SK-N-SH treated with all-trans-retinoic acid at 6 μM for 48 hours (cell line): ENCODE data around the gene TMEM223.
"Not testable (repeated sequence)": the region's sequence is repeated elsewhere in the genome, so short reads cannot be mapped to it uniquely, and the experiment has no call there.

ENCODE experiments used
- ATAC-seq: fragments of 200-7000 bp; cut with Tn5 transposase; 3 replicates; pipeline ENCODE4 v1.9.1; 2020; ENCODE audit warnings: mild to moderate bottlenecking, moderate library complexity
- ARNTL ChIP-seq: fragments of 450-650 bp; formaldehyde crosslinking; IDR thresholded peaks from 2 replicates; pipeline ENCODE4 v1.5.0; 2020; ENCODE audit warnings: low read depth, mild to moderate bottlenecking, moderate library complexity, borderline replicate concordance
- BACH2 ChIP-seq: fragments of 250-450 bp; sonication (Bioruptor Pico); IDR thresholded peaks from 2 replicates; pipeline ENCODE4 v1.9.0; 2021; ENCODE audit warnings: mild to moderate bottlenecking, borderline replicate concordance
- GLIS3 ChIP-seq: fragments of 250-450 bp; sonication (Bioruptor Pico); IDR thresholded peaks from 2 replicates; pipeline ENCODE4 v1.5.0; 2020; ENCODE audit warnings: mild to moderate bottlenecking, moderate library complexity
- ISL1 ChIP-seq: fragments of 250-450 bp; sonication (Bioruptor Pico); IDR thresholded peaks from 2 replicates; pipeline ENCODE4 v2.1.2; 2022; ENCODE audit warnings: mild to moderate bottlenecking, moderate library complexity
- OSR1 ChIP-seq: fragments of 250-450 bp; sonication (Bioruptor Pico); IDR thresholded peaks from 2 replicates; pipeline ENCODE4 v1.8.0; 2022; ENCODE audit warnings: moderate library complexity, mild to moderate bottlenecking, inconsistent platforms
- ZFP3 ChIP-seq: fragments of 250-450 bp; sonication (Bioruptor Pico); IDR thresholded peaks from 2 replicates; pipeline ENCODE4 v1.5.0; 2020; ENCODE audit warnings: mild to moderate bottlenecking, moderate library complexity
- ZNF70 ChIP-seq: fragments of 450-650 bp; formaldehyde crosslinking; IDR thresholded peaks from 2 replicates; pipeline ENCODE4 v1.5.0; 2020; ENCODE audit warnings: mild to moderate bottlenecking, moderate library complexity
- TF ChIP-seq, protein P1 (sequence below): fragments of 250-450 bp; sonication (Bioruptor Pico); IDR thresholded peaks from 2 replicates; pipeline ENCODE4 v1.8.0; 2021; ENCODE audit warnings: low read depth, mild to moderate bottlenecking, moderate library complexity, borderline replicate concordance
- TF ChIP-seq, protein P2 (sequence below): fragments of 250-450 bp; sonication (Bioruptor Pico); IDR thresholded peaks from 2 replicates; pipeline ENCODE4 v1.8.0; 2020; ENCODE audit warnings: mild to moderate bottlenecking, moderate library complexity, borderline replicate concordance
- TF ChIP-seq, protein P3 (sequence below): fragments of 250-450 bp; sonication (Bioruptor Pico); IDR thresholded peaks from 2 replicates; pipeline ENCODE4 v1.5.0; 2020; ENCODE audit warnings: mild to moderate bottlenecking, moderate library complexity
- TF ChIP-seq, protein P4 (sequence below): fragments of 250-450 bp; sonication (Bioruptor Pico); IDR thresholded peaks from 2 replicates; pipeline ENCODE4 v1.5.1; 2021; ENCODE audit warnings: mild to moderate bottlenecking, moderate library complexity

TMEM223 gene

DNA sequence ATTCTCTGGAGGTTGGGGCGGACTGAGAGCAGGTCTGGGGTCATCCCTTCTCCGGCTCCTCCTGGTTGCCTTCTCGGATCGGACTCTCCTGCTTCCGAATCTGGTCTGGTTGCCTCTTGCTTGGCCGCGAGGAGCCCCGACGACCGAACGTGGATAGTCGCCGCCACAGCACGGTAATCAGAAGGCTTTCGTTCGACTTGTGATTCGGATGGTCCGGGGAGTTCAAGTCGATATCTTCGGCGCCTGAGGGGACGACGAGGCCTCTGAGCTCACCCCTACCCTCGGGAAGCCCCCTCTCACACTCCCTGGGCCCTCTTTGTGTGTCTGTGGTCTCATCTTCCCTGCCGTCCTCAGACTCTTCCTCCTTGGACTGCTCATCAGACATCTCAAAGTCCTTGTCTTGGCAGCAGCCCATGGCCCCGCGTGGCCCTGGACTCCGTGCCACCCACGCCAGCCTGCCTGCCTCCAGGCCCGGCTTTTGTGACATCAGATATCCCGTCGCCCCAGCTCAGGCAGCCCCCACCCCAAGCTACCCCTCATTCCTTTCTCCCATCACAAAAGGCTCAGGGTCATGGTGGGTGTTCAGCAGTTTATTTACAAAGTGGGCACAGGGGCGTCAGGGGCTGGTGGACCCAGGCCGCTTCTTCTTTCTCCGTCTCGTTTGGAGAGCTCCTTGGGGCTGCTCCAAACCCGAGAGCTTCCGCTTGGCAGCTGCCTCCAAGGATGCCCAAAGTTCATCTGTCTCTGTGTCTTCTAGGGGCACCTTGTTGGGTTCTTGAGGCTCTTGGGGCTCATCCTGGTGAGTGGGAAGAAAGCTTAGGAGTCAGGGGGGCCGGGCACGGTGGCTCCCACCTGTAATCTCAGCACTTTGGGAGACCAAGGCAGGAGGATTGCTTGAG, 40.8 kb upstream of the TMEM223 start, which contains the start of gene TEX54 (continued):
- TF ChIP-seq ISL1 (CRISPR knock-in tag) (no peak), BACH2 (CRISPR knock-in tag) (no peak), ZNF70 (CRISPR knock-in tag) (no peak)

DNA sequence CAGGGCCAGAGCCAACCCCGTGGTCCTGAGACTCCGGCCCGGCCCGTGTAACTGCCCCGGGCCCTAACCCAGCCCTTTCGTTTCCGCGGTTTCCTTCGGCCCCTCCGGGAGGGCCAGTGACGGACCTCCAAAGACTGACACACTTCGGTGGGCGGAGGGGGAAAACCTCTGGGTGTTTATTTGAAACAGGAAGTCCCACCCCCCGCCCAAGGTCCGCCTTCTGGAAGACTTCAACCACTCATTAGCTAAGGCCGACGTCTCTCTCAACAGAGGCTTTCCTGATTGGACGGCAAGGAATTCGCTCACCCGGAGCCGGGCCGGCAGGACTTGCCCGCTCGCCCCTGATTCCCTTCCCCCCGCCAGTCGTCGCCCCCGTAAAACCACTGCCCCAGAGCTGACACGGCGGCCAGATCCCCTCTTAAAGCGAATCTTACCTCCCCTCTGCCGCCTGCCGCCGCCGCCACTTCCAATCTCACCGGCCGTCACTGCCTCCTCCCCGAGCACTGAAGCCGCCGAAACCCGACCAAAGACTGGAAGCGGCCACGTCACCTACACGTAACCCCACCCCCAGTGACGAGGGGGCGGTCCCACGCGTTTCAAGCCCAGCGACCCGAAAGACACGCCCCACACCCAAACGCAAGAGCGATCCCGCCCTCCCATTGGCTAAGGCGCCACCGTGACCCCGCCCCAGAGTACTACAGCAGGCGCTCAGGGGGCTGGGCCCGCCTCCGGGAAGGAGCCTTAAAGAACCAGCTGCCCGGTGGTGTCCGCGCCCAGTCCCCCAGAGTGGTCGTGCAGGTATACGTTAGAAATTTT, 39.9 kb upstream of the TMEM223 start, which contains the start of gene STX5:
Gene STX5, minus strand, starts transcription at position 532 of the 816 bp plus-strand sequence. CDS start 808 bp downstream, outside the sequence.
- TF ChIP-seq OSR1, result no peak
- TF ChIP-seq, protein P1, sequence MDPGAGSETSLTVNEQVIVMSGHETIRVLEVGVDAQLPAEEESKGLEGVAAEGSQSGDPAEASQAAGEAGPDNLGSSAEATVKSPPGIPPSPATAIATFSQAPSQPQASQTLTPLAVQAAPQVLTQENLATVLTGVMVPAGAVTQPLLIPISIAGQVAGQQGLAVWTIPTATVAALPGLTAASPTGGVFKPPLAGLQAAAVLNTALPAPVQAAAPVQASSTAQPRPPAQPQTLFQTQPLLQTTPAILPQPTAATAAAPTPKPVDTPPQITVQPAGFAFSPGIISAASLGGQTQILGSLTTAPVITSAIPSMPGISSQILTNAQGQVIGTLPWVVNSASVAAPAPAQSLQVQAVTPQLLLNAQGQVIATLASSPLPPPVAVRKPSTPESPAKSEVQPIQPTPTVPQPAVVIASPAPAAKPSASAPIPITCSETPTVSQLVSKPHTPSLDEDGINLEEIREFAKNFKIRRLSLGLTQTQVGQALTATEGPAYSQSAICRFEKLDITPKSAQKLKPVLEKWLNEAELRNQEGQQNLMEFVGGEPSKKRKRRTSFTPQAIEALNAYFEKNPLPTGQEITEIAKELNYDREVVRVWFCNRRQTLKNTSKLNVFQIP (CRISPR knock-in tag), result no peak
- TF ChIP-seq, protein P2, sequence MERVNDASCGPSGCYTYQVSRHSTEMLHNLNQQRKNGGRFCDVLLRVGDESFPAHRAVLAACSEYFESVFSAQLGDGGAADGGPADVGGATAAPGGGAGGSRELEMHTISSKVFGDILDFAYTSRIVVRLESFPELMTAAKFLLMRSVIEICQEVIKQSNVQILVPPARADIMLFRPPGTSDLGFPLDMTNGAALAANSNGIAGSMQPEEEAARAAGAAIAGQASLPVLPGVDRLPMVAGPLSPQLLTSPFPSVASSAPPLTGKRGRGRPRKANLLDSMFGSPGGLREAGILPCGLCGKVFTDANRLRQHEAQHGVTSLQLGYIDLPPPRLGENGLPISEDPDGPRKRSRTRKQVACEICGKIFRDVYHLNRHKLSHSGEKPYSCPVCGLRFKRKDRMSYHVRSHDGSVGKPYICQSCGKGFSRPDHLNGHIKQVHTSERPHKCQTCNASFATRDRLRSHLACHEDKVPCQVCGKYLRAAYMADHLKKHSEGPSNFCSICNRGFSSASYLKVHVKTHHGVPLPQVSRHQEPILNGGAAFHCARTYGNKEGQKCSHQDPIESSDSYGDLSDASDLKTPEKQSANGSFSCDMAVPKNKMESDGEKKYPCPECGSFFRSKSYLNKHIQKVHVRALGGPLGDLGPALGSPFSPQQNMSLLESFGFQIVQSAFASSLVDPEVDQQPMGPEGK, result 0 out of 2 replicates have a peak, but pooled peaks have one; percentile 30
- peak; percentile 93 for ATAC-seq

DNA sequence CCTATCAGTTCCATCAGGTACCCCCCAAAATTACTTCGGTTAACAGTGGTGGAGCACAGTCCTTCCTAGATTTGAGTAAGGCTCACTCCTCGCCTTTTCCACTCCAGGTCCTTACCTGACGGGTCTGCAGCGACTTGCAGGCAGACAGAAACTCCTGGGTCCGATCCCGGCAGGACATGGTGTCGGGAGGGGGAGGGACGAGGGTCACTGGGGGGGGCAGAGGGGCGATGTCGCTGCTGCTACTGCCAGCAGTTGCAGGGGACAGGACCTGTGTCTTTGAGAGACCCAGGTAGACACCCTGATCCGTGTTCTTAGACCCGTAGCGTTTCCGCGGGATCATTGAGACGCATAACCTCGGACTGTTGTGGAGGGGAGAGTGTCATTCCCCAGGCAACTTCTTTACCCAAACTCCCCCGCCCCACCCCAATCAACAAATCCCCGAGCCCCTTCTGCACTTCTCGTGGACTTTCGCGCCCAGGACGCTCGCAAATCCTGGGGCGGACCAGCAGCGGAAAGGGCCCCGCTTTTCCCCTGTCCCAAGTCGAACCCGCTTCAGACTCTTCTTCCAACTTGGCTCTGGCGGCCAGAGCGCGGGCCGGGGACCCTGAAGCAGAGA, 39.2 kb upstream of the TMEM223 start:
- TF ChIP-seq BACH2 (CRISPR knock-in tag) (no peak), GLIS3 (CRISPR knock-in tag) (no peak), ISL1 (CRISPR knock-in tag) (no peak), OSR1 (no peak), ZFP3 (CRISPR knock-in tag) (no peak)
- TF ChIP-seq, protein P1 (CRISPR knock-in tag), result peak; percentile 26; the same call in 1 of the 2 replicates

DNA sequence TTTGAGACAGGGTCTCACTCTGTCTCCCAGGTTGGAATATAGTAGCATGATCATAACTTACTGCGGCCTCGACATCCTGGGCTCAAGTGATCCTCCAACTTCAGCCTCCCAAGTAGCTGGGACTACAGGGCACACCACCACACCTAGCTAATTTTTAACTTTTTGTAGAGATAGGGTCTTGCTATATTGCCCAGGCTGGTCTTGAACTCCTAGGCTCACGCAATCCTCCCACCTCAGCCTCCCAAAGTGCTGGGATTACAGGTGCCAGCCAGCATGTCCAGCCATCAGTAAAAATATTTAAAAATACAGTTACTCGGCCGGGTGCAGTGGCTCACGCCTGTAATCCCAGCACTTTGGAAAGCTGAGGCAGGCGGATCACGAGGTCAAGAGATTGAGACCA, 36.3 kb upstream of the TMEM223 start:
- not testable (repeated sequence) for ATAC-seq

More for the DNA sequence above, 39.2 kb upstream of the TMEM223 start:
- peak; percentile 19; the same call in 2 of the 3 replicates for ATAC-seq

DNA sequence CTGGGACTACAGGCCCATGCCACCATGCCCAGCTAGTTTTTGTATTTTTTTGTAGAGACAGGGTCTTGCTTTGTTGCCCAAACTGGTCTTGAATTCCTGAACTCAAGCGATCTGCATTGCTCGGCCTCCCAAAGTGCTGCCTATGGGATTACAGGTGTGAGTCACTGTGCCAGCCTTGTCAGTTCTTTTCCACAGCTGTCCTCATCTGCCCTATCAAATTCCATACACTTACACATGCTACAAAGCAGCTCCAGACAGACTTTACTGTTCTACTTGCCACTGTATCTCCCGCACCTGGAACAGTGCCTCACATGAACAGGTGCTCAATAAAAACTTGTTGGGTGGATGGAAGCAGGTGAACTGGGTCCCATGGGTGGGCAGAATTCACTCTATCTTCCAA, 31.9 kb upstream of the TMEM223 start:
- no peak for ATAC-seq
- TF ChIP-seq ISL1 (CRISPR knock-in tag) (no peak), GLIS3 (CRISPR knock-in tag) (no peak), ARNTL (CRISPR knock-in tag) (no peak), OSR1 (no peak), ZFP3 (CRISPR knock-in tag) (no peak), BACH2 (CRISPR knock-in tag) (no peak)
- TF ChIP-seq, protein P3, sequence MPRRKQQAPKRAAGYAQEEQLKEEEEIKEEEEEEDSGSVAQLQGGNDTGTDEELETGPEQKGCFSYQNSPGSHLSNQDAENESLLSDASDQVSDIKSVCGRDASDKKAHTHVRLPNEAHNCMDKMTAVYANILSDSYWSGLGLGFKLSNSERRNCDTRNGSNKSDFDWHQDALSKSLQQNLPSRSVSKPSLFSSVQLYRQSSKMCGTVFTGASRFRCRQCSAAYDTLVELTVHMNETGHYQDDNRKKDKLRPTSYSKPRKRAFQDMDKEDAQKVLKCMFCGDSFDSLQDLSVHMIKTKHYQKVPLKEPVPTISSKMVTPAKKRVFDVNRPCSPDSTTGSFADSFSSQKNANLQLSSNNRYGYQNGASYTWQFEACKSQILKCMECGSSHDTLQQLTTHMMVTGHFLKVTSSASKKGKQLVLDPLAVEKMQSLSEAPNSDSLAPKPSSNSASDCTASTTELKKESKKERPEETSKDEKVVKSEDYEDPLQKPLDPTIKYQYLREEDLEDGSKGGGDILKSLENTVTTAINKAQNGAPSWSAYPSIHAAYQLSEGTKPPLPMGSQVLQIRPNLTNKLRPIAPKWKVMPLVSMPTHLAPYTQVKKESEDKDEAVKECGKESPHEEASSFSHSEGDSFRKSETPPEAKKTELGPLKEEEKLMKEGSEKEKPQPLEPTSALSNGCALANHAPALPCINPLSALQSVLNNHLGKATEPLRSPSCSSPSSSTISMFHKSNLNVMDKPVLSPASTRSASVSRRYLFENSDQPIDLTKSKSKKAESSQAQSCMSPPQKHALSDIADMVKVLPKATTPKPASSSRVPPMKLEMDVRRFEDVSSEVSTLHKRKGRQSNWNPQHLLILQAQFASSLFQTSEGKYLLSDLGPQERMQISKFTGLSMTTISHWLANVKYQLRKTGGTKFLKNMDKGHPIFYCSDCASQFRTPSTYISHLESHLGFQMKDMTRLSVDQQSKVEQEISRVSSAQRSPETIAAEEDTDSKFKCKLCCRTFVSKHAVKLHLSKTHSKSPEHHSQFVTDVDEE (CRISPR knock-in tag), result no peak
- TF ChIP-seq, protein P1 (CRISPR knock-in tag), result no peak
- TF ChIP-seq, protein P4, sequence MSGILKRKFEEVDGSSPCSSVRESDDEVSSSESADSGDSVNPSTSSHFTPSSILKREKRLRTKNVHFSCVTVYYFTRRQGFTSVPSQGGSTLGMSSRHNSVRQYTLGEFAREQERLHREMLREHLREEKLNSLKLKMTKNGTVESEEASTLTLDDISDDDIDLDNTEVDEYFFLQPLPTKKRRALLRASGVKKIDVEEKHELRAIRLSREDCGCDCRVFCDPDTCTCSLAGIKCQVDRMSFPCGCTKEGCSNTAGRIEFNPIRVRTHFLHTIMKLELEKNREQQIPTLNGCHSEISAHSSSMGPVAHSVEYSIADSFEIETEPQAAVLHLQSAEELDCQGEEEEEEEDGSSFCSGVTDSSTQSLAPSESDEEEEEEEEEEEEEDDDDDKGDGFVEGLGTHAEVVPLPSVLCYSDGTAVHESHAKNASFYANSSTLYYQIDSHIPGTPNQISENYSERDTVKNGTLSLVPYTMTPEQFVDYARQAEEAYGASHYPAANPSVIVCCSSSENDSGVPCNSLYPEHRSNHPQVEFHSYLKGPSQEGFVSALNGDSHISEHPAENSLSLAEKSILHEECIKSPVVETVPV (CRISPR knock-in tag), result no peak
